Activated T-cell treated with anti-CD3 and anti-CD28 coated beads, Interleukin-2, amount 50 U/mL, for 1 hour (primary cell): ENCODE results near the gene HLA-DRB1.
"Not testable (repeated sequence)": the region's sequence is repeated elsewhere in the genome, so short reads cannot be mapped to it uniquely, and the experiment has no call there.

Source experiments
- DNase-seq: peaks from one replicate; pipeline ENCODE4 v3.0.0-alpha.2; 2020

HLA-DRB1 gene

DNA sequence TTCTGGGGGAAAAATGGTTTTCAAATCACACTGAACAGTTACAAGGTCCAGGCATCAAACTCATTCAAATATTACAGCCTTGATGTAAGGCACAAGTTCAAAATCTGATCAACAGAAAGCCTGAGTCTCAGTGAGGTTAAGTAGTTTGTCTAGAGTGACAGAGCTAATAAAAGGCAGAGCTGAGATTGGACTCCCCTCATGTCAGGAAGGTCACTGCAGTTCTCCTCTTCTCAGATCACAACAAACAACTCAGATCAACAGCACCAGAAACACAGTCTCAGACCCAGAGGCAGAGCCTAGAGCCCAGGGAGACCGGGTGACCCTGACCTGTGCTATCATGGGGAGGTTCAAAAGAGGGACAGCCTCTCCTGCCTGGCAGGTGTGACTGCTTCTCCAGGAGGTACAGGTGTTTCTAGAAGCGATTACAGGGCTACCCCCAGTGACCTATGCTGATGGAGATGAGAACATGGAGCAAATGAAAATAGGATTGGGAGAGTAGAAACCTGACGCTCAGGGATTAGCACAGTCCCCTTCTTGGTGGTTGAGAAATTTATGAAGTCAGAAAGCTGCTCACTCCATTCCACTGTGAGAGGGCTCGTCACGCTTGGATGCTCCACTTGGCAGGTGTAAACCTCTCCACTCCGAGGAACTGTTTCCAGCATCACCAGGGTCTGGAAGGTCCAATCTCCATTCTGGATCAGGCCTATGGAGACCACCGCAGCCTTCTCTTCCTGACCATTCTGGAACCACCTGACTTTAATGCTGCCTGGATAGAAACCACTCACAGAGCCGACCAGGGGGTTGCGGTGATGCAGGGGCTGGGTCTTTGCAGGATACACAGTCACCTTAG is 35.3 kb downstream of the HLA-DRB1 start:
- no peak for DNase-seq

- DNase-seq = no peak
Measured at GRCh38 chr6:32553037-32553742, 36.5 kb downstream of the HLA-DRB1 start.

DNA sequence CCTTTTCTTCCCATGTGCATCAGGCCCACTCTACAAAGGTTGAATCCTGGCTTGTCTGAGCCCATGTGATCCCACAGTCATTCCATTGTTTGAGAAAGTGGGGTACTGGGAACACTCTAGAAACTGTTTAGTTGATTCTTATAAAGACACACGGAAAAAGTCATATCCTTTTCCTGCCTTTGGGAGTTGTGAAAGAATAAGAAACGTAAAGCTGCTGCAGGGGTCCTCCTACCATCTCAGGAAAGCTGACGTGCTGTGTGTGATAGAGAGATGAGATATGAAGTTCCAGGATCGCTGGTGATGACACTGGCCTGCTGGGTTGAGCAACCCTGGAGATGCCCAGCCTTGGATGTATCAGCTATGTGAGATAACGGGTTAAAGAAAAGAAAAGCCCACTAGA is 38.2 kb downstream of the HLA-DRB1 start:
- DNase-seq = no peak

GRCh38 chr6:32539839-32540238 is 49.8 kb downstream of the HLA-DRB1 start:
- DNase-seq = no peak

DNA sequence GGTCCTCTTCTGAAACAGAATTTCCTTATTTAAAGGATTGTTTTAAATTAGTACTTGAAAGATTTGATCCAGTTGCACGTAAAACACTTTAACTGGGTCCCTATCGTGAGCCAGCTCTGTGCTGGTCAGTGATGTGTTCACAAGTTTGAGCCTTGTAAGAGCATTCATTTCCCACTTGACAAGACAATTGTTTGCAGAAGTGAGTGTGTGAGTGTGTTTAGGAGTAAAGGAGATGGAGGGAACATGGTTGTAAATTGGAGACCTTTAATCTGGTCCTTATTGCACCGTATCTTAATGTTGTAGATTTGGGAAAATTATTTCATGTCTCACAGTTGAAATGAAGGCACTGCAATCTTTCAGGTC is 59.2 kb downstream of the HLA-DRB1 start:
- not testable (repeated sequence) for DNase-seq

DNA sequence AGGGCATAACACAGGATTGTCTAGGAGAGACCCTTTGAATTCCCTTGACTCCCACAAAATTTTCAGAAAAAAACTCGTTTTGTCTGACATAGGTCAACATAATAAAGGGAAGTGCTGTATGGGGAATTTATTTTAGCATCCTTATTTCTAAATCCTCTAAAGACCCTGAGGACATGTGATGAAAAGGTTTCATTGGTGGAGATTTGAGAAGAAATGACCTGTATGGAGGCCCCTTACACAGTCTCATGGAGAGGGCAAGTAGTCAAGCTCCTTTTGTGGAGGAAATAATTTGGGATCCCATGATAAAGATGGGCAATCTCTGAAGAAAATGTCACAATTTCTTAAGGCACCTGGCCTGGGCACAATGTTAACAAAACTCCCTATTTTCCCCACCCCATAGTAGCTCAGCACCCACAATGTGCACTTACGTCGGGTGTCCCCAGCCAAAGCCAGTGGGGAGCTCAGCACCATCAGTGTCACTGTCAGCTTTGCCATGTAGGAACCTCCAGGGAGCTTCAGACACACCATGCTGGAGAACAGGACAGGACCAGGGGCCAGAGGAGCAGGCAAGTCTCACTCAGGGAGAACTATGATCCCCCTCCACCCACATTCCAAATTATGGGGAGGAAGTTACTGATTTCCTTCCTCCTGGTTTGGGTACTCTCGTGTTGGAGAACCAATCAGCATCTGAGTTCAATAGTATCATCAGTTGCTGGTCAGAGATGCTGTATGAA is 59.8 kb downstream of the HLA-DRB1 start, which contains the start of gene HLA-DRB5:
Gene HLA-DRB5 (minus strand): TSS at position 591 of the 734 bp plus-strand sequence. CDS start 63 bp downstream, at position 528.
- DNase-seq = peak; percentile 18
